Testis (tissue), 2 donors: ENCODE results near the gene SLC9C1.

Experiments
- CTCF ChIP-seq, 3 experiments: fragments of 450-650 bp in 2 of 3; fragments of 200-600 bp in 1 of 3; sonication (generic) in 1 of 3; IDR thresholded peaks; one replicate each; pipeline ENCODE4 v1.5.1; 2016 to 2019; ENCODE audit warnings: antibody characterized with exemption in 3 of 3, mild to moderate bottlenecking in 2 of 3, moderate library complexity in 1 of 3
- POLR2A ChIP-seq: fragments of 450-650 bp; IDR thresholded peaks from one replicate; pipeline ENCODE4 v1.6.1; 2017; ENCODE audit warnings: antibody characterized with exemption, mild to moderate bottlenecking, moderate library complexity

- TF ChIP-seq POLR2A (no peak), CTCF (IDR thresholded peaks at IDR 0.05) (no peak)
Observed at GRCh38 chr3:112302150-112302830, 8.3 kb upstream of the SLC9C1 start.
